Fibroblast of villous mesenchyme (primary cell): ENCODE measurements around the gene ARHGAP10. TPM values are rescaled to one million over a fixed set of nuclear protein-coding genes. Genes with fewer than 3 reads are reported as not detected.
"Not testable (repeated sequence)": the region's sequence is repeated elsewhere in the genome, so short reads cannot be mapped to it uniquely, and the experiment has no call there.

Experiments
- DNase-seq: peaks from one replicate; pipeline ENCODE4 v3.0.0-alpha.2; 2010; ENCODE audit warnings: low read depth
- H3K4me3 ChIP-seq: 2 replicates; pipeline ENCODE4 v1.5.1; 2011; ENCODE audit warnings: low read depth, mild to moderate bottlenecking, low read length
- CTCF ChIP-seq: IDR thresholded peaks from 2 replicates; pipeline ENCODE4 v1.5.1; 2012; ENCODE audit warnings: low read depth, mild to moderate bottlenecking, low read length; ENCODE audit not compliant: insufficient read depth
- total RNA-seq: library from RNA; depleted of rRNA; stranded (reverse); fragments of >200 nt; gene quantifications from 2 replicates; pipeline ENCODE4 v1.2.3, GENCODE V29; 2012

Gene ARHGAP10
- total RNA-seq, 1 donor, result 41.5 TPM

GRCh38 chr4:147901388-147901787, 169.5 kb downstream of the ARHGAP10 start:
- H3K4me3 ChIP-seq, result no peak overlapping the region
- DNase-seq, result no peak
- TF ChIP-seq CTCF, result no peak

DNA sequence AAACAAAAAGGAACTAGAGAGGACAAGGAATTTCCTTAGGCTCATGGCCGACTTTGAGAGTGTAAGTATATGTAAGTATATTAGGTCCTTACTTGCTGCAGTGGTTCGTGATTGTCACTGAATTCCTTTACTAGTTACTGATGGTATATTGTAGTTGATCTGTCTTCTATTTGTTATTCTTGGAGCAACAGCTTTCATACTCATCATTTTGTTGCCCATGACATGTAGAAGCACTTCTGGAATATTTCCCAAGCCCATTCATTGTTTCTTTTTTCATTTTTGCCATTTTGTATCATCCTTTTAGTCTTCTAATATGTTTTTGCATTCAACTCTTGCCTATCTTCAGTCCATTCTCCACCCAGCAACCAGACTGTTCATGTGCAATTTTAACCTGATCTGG, 170.0 kb downstream of the ARHGAP10 start:
- no peak overlapping the region for H3K4me3 ChIP-seq
- no peak for TF ChIP-seq CTCF
- DNase-seq, result no peak

GRCh38 chr4:147909225-147909624, 177.3 kb downstream of the ARHGAP10 start:
- no peak for DNase-seq
- no peak overlapping the region for H3K4me3 ChIP-seq
- no peak for TF ChIP-seq CTCF

- no peak overlapping the region for H3K4me3 ChIP-seq
- no peak for TF ChIP-seq CTCF
- no peak for DNase-seq
Measured at GRCh38 chr4:147910315-147910714, 178.4 kb downstream of the ARHGAP10 start.

DNA sequence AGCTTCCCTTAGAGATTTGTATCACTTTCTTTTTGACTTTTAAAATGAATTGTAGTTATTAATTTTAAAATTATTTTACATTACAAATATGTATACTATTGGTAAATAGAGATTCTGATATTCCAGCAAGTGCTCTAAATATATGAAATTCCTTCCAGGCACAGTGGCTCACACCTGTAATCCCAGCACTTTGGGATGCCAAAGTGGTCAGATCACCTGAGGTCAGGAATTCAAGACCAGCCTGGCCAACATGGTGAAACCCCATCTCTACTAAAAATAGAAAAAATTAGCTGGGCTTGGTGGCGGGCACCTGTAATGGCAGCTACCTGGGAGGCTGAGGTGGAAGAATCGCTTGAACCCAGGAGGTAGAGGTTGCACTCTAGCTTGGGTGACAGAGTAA, 180.2 kb downstream of the ARHGAP10 start:
- H3K4me3 ChIP-seq, DNase-seq: not testable (repeated sequence)

GRCh38 chr4:147913137-147913536, 181.2 kb downstream of the ARHGAP10 start:
- H3K4me3 ChIP-seq, result no peak overlapping the region
- TF ChIP-seq CTCF, result no peak
- DNase-seq, result no peak

DNA sequence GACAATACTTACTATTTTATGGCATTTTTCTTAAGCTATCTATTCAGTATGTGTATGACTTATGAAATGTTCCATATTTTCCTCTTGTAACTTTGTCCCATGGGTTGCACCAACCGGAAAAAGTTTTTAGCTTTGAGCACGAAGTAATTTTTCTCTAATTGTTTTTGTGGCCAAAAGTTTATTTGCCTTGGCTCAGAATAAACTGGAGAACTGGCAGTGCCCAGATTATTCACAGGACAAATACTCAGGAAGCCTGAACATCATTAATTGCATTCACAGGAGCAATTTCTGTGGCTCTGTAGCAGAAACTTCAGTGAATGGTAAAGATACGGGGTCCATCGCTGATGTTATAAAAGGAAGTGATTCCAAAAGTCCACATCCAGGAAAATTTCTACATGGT, 184.5 kb downstream of the ARHGAP10 start:
- TF ChIP-seq CTCF, result no peak
- DNase-seq, result no peak
- no peak overlapping the region for H3K4me3 ChIP-seq

DNA sequence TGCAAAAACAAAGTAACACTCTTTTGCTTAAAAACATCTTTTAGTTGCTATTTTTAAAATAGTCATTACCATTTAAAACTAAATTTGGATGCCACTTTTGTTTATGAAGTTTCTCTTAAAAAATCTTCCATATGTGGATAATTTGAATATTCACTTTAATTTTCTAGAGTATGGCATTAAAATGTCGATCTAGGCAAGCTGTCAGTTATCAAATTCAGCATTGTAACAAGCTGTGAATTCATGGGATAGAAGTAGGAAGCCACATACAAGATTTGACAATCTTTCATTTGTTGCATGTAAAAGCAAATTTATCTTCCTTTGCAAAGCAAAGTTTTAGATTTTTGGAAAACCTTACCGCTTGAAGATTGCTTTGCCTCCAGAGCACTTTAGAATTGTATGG, 191.5 kb downstream of the ARHGAP10 start:
- DNase-seq, result no peak
- TF ChIP-seq CTCF, result no peak
- no peak overlapping the region for H3K4me3 ChIP-seq
